ENCODE data around the gene PNMA6E.
"Not testable (repeated sequence)": the region's sequence is repeated elsewhere in the genome, so short reads cannot be mapped to it uniquely, and the experiment has no call there.

PNMA6E gene

DNA sequence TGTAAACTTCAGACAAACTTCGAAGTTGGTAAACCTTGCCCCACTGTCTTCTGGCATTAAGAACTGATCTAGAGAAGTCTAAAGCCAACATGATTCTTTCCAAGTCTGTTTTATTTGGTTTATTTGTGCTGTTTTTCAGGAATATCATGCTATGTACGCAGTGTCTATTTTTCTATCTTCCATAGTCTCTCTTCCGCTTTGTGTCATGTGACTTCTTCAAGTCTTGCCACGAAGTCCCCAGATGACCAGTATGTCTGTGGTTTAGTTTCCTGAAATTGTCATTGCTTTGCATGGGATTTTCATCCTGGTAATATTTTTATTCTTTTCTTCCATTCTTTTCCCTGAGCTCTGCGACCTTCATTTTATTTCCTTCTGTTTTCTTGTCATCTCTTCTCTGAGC lies 15.1 kb downstream of the PNMA6E start:
- Histone ChIP-seq H3K27me3 (ENCODE audit: low read length) (no peaks in the 10 kb centered on the region), H3K4me2 (ENCODE audit: low read depth, low read length, poor library complexity, severe bottlenecking) (no peak overlapping the region), H3K9me3 (ENCODE audit: insufficient read depth, low read length) (no peaks in the 10 kb centered on the region), H3K4me3 (ENCODE audit: insufficient read depth, low read length, poor library complexity, severe bottlenecking) (no peak overlapping the region), H3K27ac (ENCODE audit: low read depth, low read length) (no peak overlapping the region), H2AFZ (ENCODE audit: low read depth, low read length, severe bottlenecking) (no peak overlapping the region), H3K9me2 (replicated peaks; ENCODE audit: insufficient read depth, low read length) (no peaks in the 10 kb centered on the region), H3K36me3 (ENCODE audit: low read length) (no peaks in the 10 kb centered on the region), H4K20me1 (ENCODE audit: low read depth, low read length) (no peaks in the 10 kb centered on the region), H3K79me2 (ENCODE audit: insufficient read depth, low read length) (no peaks in the 10 kb centered on the region), H3K9ac (ENCODE audit: low read length) (no peak overlapping the region), H3F3A (ENCODE audit: insufficient read depth) (no peaks in the 10 kb centered on the region)
- no peak for TF ChIP-seq CTCF (IDR thresholded peaks at IDR 0.05; ENCODE audit: insufficient read depth, low read length, poor library complexity, severe bottlenecking)
- TF ChIP-seq EZH2phosphoT487 (conservative IDR thresholded peaks at IDR 0.05; ENCODE audit: low read length) = no peak

DNA sequence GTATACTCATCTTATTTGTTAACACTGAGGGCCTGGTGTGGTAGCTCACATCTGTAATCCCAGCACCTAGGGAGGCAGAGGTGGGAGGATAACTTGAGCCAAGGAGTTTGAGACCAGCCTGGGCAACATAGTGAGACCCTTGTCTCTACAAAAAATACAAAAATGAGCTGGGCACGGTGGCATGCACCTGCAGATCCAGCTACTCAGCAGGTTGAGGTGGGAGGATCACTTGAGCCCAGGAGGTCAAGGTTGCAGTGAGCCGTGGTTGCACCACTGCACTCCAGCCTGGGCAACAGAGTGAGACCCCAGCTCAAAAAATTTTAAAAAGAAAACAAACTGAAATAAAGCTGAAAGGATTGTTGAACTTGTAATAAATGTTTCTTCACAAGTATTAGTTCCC lies 16.2 kb downstream of the PNMA6E start:
- H3K9ac ChIP-seq (ENCODE audit: low read length); H3K36me3 ChIP-seq (ENCODE audit: low read length); H3K4me3 ChIP-seq (ENCODE audit: insufficient read depth, low read length, poor library complexity, severe bottlenecking); H3K27me3 ChIP-seq (ENCODE audit: low read length); H4K20me1 ChIP-seq (ENCODE audit: low read depth, low read length); H3K4me2 ChIP-seq (ENCODE audit: low read depth, low read length, poor library complexity, severe bottlenecking); H3K79me2 ChIP-seq (ENCODE audit: insufficient read depth, low read length); H3K9me3 ChIP-seq (ENCODE audit: insufficient read depth, low read length); H3K9me2 ChIP-seq (replicated peaks; ENCODE audit: insufficient read depth, low read length); H2AFZ ChIP-seq (ENCODE audit: low read depth, low read length, severe bottlenecking); H3K27ac ChIP-seq (ENCODE audit: low read depth, low read length); H3F3A ChIP-seq (ENCODE audit: insufficient read depth): not testable (repeated sequence)

- H3K36me3 ChIP-seq (ENCODE audit: low read length) = no peaks in the 10 kb centered on the region
- H3K4me2 ChIP-seq (ENCODE audit: low read depth, low read length, poor library complexity, severe bottlenecking) = no peak overlapping the region
- H3K27me3 ChIP-seq (ENCODE audit: low read length) = no peaks in the 10 kb centered on the region
- no peak overlapping the region for H3K27ac ChIP-seq (ENCODE audit: low read depth, low read length)
- H3K4me3 ChIP-seq (ENCODE audit: insufficient read depth, low read length, poor library complexity, severe bottlenecking) = no peak overlapping the region
- H3K9me3 ChIP-seq (ENCODE audit: insufficient read depth, low read length) = no peaks in the 10 kb centered on the region
- H4K20me1 ChIP-seq (ENCODE audit: low read depth, low read length) = no peaks in the 10 kb centered on the region
- no peaks in the 10 kb centered on the region for H3K79me2 ChIP-seq (ENCODE audit: insufficient read depth, low read length)
- H3K9ac ChIP-seq (ENCODE audit: low read length) = no peak overlapping the region
- no peak overlapping the region for H2AFZ ChIP-seq (ENCODE audit: low read depth, low read length, severe bottlenecking)
- H3K9me2 ChIP-seq (replicated peaks; ENCODE audit: insufficient read depth, low read length) = no peaks in the 10 kb centered on the region
- no peaks in the 10 kb centered on the region for H3F3A ChIP-seq (ENCODE audit: insufficient read depth)
- TF ChIP-seq EZH2phosphoT487 (conservative IDR thresholded peaks at IDR 0.05; ENCODE audit: low read length) = no peak
- TF ChIP-seq CTCF (IDR thresholded peaks at IDR 0.05; ENCODE audit: insufficient read depth, low read length, poor library complexity, severe bottlenecking) = no peak
These were observed 16.8 kb downstream of the PNMA6E start for GRCh38 chrX:153384390-153384789.

DNA sequence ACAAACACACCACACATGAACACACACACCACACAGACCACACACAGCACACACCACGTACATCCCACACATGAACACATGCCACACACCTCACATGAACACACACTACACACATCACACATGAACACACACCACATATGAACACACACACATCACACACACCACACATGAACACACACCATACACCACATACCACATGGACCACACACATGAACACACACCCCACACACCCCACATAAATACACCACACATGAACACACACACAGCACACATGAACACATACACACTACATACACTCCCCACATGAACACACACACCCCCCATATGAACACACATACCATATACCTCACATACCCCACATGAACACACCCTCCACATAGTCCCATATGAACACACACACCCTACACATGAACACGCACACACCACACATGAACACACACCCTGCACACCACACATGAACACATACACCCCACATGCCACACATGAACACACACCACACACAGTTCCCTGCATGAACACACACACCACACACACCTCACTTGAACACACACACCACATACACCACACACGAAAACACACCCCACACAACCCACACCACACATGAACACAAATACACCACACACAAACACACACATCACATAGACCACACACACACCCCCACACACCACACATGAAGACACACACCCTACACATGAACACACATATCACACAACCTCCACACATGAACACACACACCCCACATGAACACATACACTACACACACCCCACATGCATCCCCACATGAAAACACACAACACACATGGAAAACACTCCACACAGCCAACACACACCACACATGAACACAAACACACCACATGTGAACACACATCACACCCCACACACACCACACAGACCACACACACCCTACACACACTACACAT lies 18.3 kb downstream of the PNMA6E start:
- Histone ChIP-seq H3K4me3 (ENCODE audit: insufficient read depth, low read length, poor library complexity, severe bottlenecking) (no peak overlapping the region), H3K27ac (ENCODE audit: low read depth, low read length) (no peak overlapping the region), H2AFZ (ENCODE audit: low read depth, low read length, severe bottlenecking) (no peak overlapping the region), H3K79me2 (ENCODE audit: insufficient read depth, low read length) (no peaks in the 10 kb centered on the region), H3K9me3 (ENCODE audit: insufficient read depth, low read length) (no peaks in the 10 kb centered on the region), H3K27me3 (ENCODE audit: low read length) (no peaks in the 10 kb centered on the region), H3K4me2 (ENCODE audit: low read depth, low read length, poor library complexity, severe bottlenecking) (no peak overlapping the region), H3F3A (ENCODE audit: insufficient read depth) (no peaks in the 10 kb centered on the region), H4K20me1 (ENCODE audit: low read depth, low read length) (no peaks in the 10 kb centered on the region), H3K36me3 (ENCODE audit: low read length) (no peaks in the 10 kb centered on the region), H3K9ac (ENCODE audit: low read length) (no peak overlapping the region), H3K9me2 (replicated peaks; ENCODE audit: insufficient read depth, low read length) (no peaks in the 10 kb centered on the region)
- TF ChIP-seq EZH2phosphoT487 (conservative IDR thresholded peaks at IDR 0.05; ENCODE audit: low read length) = no peak
- no peak for TF ChIP-seq CTCF (IDR thresholded peaks at IDR 0.05; ENCODE audit: insufficient read depth, low read length, poor library complexity, severe bottlenecking)

Measured in SU-DHL-6 (cell line).